ENCODE measurements around the gene ZSCAN10. TPM values are rescaled to one million over a fixed set of nuclear protein-coding genes. Genes with fewer than 3 reads are reported as not detected.

Gene ZSCAN10
- total RNA-seq, 2 experiments from 2014 or later, result not detected

GRCh38 chr16:3138342-3138741 lies 39.2 kb upstream of the ZSCAN10 start:
- POLR2A ChIA-PET, result no interaction called here
- CTCF ChIA-PET, result interaction anchor here (1.3 kb wide), 1 partner anchor 9 kb away, joined by 3 read pairs; no protein-coding TSS in a partner anchor

- CTCF ChIA-PET, result interaction anchor here (1.2 to 1.3 kb wide), 2 partner anchors 10 to 12 kb away, joined by 3 read pairs; no protein-coding TSS in a partner anchor
- POLR2A ChIA-PET, result no interaction called here
Measured at GRCh38 chr16:3137267-3137666, 38.2 kb upstream of the ZSCAN10 start.

- ChIA-PET POLR2A (interaction anchor here (0.5 to 2.8 kb wide), 16 partner anchors 10 to 602 kb away, joined by 3 to 21 read pairs (median 4); partner anchors contain the start of gene IL32), CTCF (interaction anchor here (1.0 to 11.8 kb wide), 10 partner anchors 10 to 107 kb away, joined by 3 to 121 read pairs (median 8); partner anchors contain the start of gene ZSCAN10)
Measured at GRCh38 chr16:3135126-3135715, 36.1 kb upstream of the ZSCAN10 start.

- ChIA-PET POLR2A (interaction anchor here (0.5 to 2.8 kb wide), 17 partner anchors 10 to 349 kb away, joined by 3 to 21 read pairs (median 4); partner anchors contain the start of gene IL32), CTCF (interaction anchor here (1.1 to 11.8 kb wide), 12 partner anchors 10 to 107 kb away, joined by 3 to 121 read pairs (median 7); partner anchors contain the start of gene ZSCAN10)
Measured at GRCh38 chr16:3134338-3135125, 35.4 kb upstream of the ZSCAN10 start, which contains the start of gene ZNF213. Gene ZNF213, plus strand, starts transcription at chr16:3135029. Its CDS starts 2,252 bp downstream, at chr16:3137281.

- ChIA-PET POLR2A (interaction anchor here (0.6 to 2.8 kb wide), 9 partner anchors 11 to 106 kb away, joined by 3 to 21 read pairs (median 6); partner anchors contain the start of gene IL32), CTCF (interaction anchor here (1.2 to 11.8 kb wide), 11 partner anchors 9 to 106 kb away, joined by 3 to 121 read pairs (median 8); partner anchors contain the start of gene ZSCAN10)
Measured at GRCh38 chr16:3133844-3134243, 34.8 kb upstream of the ZSCAN10 start.

GRCh38 chr16:3131755-3132377 lies 32.8 kb upstream of the ZSCAN10 start:
- POLR2A ChIA-PET, result interaction anchor here (0.6 kb wide), 1 partner anchor 57 kb away, joined by 4 read pairs; no protein-coding TSS in a partner anchor
- CTCF ChIA-PET, result interaction anchor here (0.8 to 11.8 kb wide), 13 partner anchors 16 to 73 kb away, joined by 3 to 121 read pairs (median 4); partner anchors contain the start of gene ZSCAN10

GRCh38 chr16:3129137-3130131 lies 30.3 kb upstream of the ZSCAN10 start:
- ChIA-PET CTCF (interaction anchor here (0.6 to 11.8 kb wide), 40 partner anchors 10 to 110 kb away, joined by 3 to 121 read pairs (median 6); partner anchors contain the start of genes HCFC1R1, IL32, THOC6 and ZNF205), POLR2A (interaction anchor here (0.6 to 2.1 kb wide), 8 partner anchors 63 to 1465 kb away, joined by 3 to 9 read pairs (median 4); partner anchors contain the start of genes IL32 and TNFRSF12A)

- CTCF ChIA-PET, result interaction anchor here (1.0 to 11.8 kb wide), 11 partner anchors 10 to 104 kb away, joined by 3 to 121 read pairs (median 10); partner anchors contain the start of genes HCFC1R1, IL32, THOC6 and ZSCAN10
- POLR2A ChIA-PET, result no interaction called here
Measured at GRCh38 chr16:3127745-3128144, 28.7 kb upstream of the ZSCAN10 start.

- ChIA-PET POLR2A (interaction anchor here (0.6 to 1.4 kb wide), 3 partner anchors 11 to 59 kb away, joined by 3 to 4 read pairs (median 3); partner anchors contain the start of genes IL32 and ZNF213), CTCF (interaction anchor here (0.8 to 11.8 kb wide), 9 partner anchors 9 to 190 kb away, joined by 3 to 121 read pairs (median 4); partner anchors contain the start of genes IL32, ZNF213 and ZSCAN10)
Measured at GRCh38 chr16:3123986-3124886, 25.1 kb upstream of the ZSCAN10 start.

- CTCF ChIA-PET, result interaction anchor here (0.7 to 1.4 kb wide), 2 partner anchors 10 to 91 kb away, joined by 3 read pairs; no protein-coding TSS in a partner anchor
- POLR2A ChIA-PET, result interaction anchor here (0.5 kb wide), 1 partner anchor 20 kb away, joined by 3 read pairs; no protein-coding TSS in a partner anchor
Measured at GRCh38 chr16:3122926-3123570, 24.0 kb upstream of the ZSCAN10 start.

- ChIA-PET POLR2A (no interaction called here), CTCF (interaction anchor here (0.7 to 1.4 kb wide), 7 partner anchors 11 to 90 kb away, joined by 3 to 4 read pairs (median 3); no protein-coding TSS in a partner anchor)
Measured at GRCh38 chr16:3121851-3122467, 22.9 kb upstream of the ZSCAN10 start.

GRCh38 chr16:3120435-3120834 lies 21.3 kb upstream of the ZSCAN10 start:
- POLR2A ChIA-PET, result no interaction called here
- CTCF ChIA-PET, result interaction anchor here (0.8 to 2.1 kb wide), 5 partner anchors 9 to 93 kb away, joined by 3 to 12 read pairs (median 3); partner anchors contain the start of gene ZNF213

GRCh38 chr16:3119701-3120408 lies 20.8 kb upstream of the ZSCAN10 start:
- POLR2A ChIA-PET, result no interaction called here
- CTCF ChIA-PET, result interaction anchor here (0.5 to 2.1 kb wide), 6 partner anchors 10 to 92 kb away, joined by 3 to 12 read pairs (median 3); partner anchors contain the start of gene ZNF213

GRCh38 chr16:3119286-3119685 lies 20.2 kb upstream of the ZSCAN10 start:
- POLR2A ChIA-PET, result no interaction called here
- CTCF ChIA-PET, result interaction anchor here (0.5 to 2.1 kb wide), 4 partner anchors 10 to 92 kb away, joined by 3 to 12 read pairs (median 4); partner anchors contain the start of gene ZNF213

GRCh38 chr16:3118846-3119245 lies 19.8 kb upstream of the ZSCAN10 start:
- POLR2A ChIA-PET, result no interaction called here
- CTCF ChIA-PET, result interaction anchor here (1.5 to 2.1 kb wide), 4 partner anchors 11 to 91 kb away, joined by 3 to 12 read pairs (median 6); partner anchors contain the start of gene ZNF213

Data from activated CD8-positive, alpha-beta memory T cell treated with anti-CD3 and anti-CD28 coated beads for 36 hours (primary cell).